ENCODE results near the gene GPRC5A. TPM values are rescaled to one million over a fixed set of nuclear protein-coding genes. Genes with fewer than 3 reads are reported as not detected.

The GPRC5A gene
- total and polyA plus RNA-seq, 2 of the 8 experiments (the other 6 are each of a cell fraction or from before 2014, with no cell fraction given) = 1.0 to 1.4 TPM

DNA sequence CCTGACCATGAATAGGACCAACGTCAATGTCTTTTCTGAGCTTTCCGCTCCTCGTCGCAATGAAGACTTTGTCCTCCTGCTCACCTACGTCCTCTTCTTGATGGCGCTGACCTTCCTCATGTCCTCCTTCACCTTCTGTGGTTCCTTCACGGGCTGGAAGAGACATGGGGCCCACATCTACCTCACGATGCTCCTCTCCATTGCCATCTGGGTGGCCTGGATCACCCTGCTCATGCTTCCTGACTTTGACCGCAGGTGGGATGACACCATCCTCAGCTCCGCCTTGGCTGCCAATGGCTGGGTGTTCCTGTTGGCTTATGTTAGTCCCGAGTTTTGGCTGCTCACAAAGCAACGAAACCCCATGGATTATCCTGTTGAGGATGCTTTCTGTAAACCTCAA, 17.3 kb downstream of the GPRC5A start (continued):
- TF ChIP-seq HDAC2 (IDR thresholded peaks at IDR 0.05; ENCODE audit: borderline replicate concordance in 1 of 2, low read depth in 2 of 2, low read length in 2 of 2) (no peak), RBBP5 (IDR thresholded peaks at IDR 0.05; ENCODE audit: borderline replicate concordance, low read depth, low read length) (no peak), JUND (IDR thresholded peaks at IDR 0.05; ENCODE audit: low read length) (no peak), JUN (IDR thresholded peaks at IDR 0.05; ENCODE audit: low read depth, low read length) (no peak)
